MCF 10A (cell line): ENCODE results near the gene STAG1. TPM values are rescaled to one million over a fixed set of nuclear protein-coding genes. Genes with fewer than 3 reads are reported as not detected.
"Not testable (repeated sequence)": the region's sequence is repeated elsewhere in the genome, so short reads cannot be mapped to it uniquely, and the experiment has no call there.

Experiments used
- BruUV-seq: library from RNA; stranded (reverse); fragments of 400-500 nt; replicated peaks from 2 replicates; lab custom pipeline; 2021; lab: Mats Ljungman, UMichigan
- CTCF ChIA-PET: fragments of 300-600 bp; sonication (Branson Sonifier 250); formaldehyde crosslinking; extraction: SDS; loops from one replicate; lab custom pipeline; 2021; ENCODE audit warnings: antibody characterized with exemption, inconsistent platforms; lab: Yijun Ruan, JAX
- POLR2A ChIA-PET: fragments of 300-600, 350-650 bp; sonication (Branson Sonifier 250); formaldehyde crosslinking; extraction: SDS; loops from one replicate; lab custom pipeline; 2020; ENCODE audit warnings: antibody characterized with exemption, inconsistent platforms; lab: Yijun Ruan, JAX
- DNase-seq: peaks from one replicate; pipeline ENCODE4 v3.0.0-alpha.2; 2018; ENCODE audit not compliant: unreplicated experiment
- H3K27ac Mint-ChIP-seq: one replicate; pipeline ENCODE4 v1.8.0; 2022; ENCODE audit warnings: mild to moderate bottlenecking, low read depth, mixed read lengths; ENCODE audit not compliant: unreplicated experiment
- H3K27me3 Mint-ChIP-seq: one replicate; pipeline ENCODE4 v1.8.0; 2022; ENCODE audit warnings: mixed read lengths; ENCODE audit not compliant: insufficient read depth, unreplicated experiment
- H3K36me3 Mint-ChIP-seq: one replicate; pipeline ENCODE4 v1.8.0; 2022; ENCODE audit warnings: mild to moderate bottlenecking, moderate library complexity, mixed read lengths; ENCODE audit not compliant: insufficient read depth, unreplicated experiment
- H3K4me1 Mint-ChIP-seq: one replicate; pipeline ENCODE4 v1.8.0; 2022; ENCODE audit warnings: mixed read lengths; ENCODE audit not compliant: insufficient read depth, unreplicated experiment
- H3K4me3 Mint-ChIP-seq: one replicate; pipeline ENCODE4 v1.8.0; 2022; ENCODE audit warnings: mild to moderate bottlenecking, moderate library complexity, mixed read lengths; ENCODE audit not compliant: unreplicated experiment
- H3K9me3 Mint-ChIP-seq: one replicate; pipeline ENCODE4 v1.8.0; 2022; ENCODE audit warnings: mixed read lengths; ENCODE audit not compliant: unreplicated experiment
- CTCF ChIP-seq: fragments of 200-600 bp; IDR thresholded peaks from one replicate; pipeline ENCODE4 v1.8.0; 2022; ENCODE audit warnings: antibody characterized with exemption, mild to moderate bottlenecking; ENCODE audit not compliant: unreplicated experiment
- intact Hi-C: fragments of 100-400 bp; cut with micrococcal nuclease; formaldehyde crosslinking; loops from 2 replicates; pipeline ENCODE4 v1.14.1; 2022
- total RNA-seq: library from RNA; stranded (reverse); gene quantifications from 2 replicates; pipeline ENCODE4 v1.2.3, GENCODE V29; 2022

Gene STAG1
- total RNA-seq, 1 experiment from 2014 or later, result 34.3 TPM

- ChIA-PET POLR2A (interaction anchor here (0.6 to 1.0 kb wide), 4 partner anchors 12 to 25 kb away, joined by 3 read pairs; no protein-coding TSS in a partner anchor), CTCF (interaction anchor here (0.6 to 1.1 kb wide), 2 partner anchors 10 to 1690 kb away, joined by 3 read pairs; no protein-coding TSS in a partner anchor)
- Mint-ChIP-seq H3K27ac (no peak overlapping the region), H3K9me3 (no peaks in the 10 kb centered on the region), H3K27me3 (no peaks in the 10 kb centered on the region), H3K36me3 (peaks cover 6% of the 10 kb centered on the region), H3K4me3 (no peak overlapping the region), H3K4me1 (no peaks in the 10 kb centered on the region)
- BruUV-seq, result no TSS peak
- no peak for DNase-seq
- TF ChIP-seq CTCF, result no peak
- intact Hi-C loops, result no loop called here
These were observed 100.6 kb downstream of the STAG1 start for GRCh38 chr3:136651581-136651980.

GRCh38 chr3:136650461-136650860 is 101.7 kb downstream of the STAG1 start:
- Mint-ChIP-seq H3K27ac (no peak overlapping the region), H3K4me1 (peaks cover 6% of the 10 kb centered on the region), H3K36me3 (peaks cover 11% of the 10 kb centered on the region), H3K9me3 (no peaks in the 10 kb centered on the region), H3K27me3 (no peaks in the 10 kb centered on the region), H3K4me3 (no peak overlapping the region)
- intact Hi-C loops, result no loop called here
- DNase-seq, result no peak
- POLR2A ChIA-PET, result no interaction called here
- TF ChIP-seq CTCF, result no peak
- CTCF ChIA-PET, result interaction anchor here (0.6 kb wide), 2 partner anchors 364 to 1888 kb away, joined by 4 to 5 read pairs; no protein-coding TSS in a partner anchor
- no TSS peak for BruUV-seq

- POLR2A ChIA-PET, result no interaction called here
- peaks cover 11% of the 10 kb centered on the region for H3K36me3 Mint-ChIP-seq
- no peaks in the 10 kb centered on the region for H3K9me3 Mint-ChIP-seq
- no TSS peak for BruUV-seq
- H3K4me1 Mint-ChIP-seq, result peaks cover 10% of the 10 kb centered on the region
- CTCF ChIA-PET, result no interaction called here
- TF ChIP-seq CTCF, result no peak
- H3K4me3 Mint-ChIP-seq, result no peak overlapping the region
- DNase-seq, result no peak
- no peak overlapping the region for H3K27ac Mint-ChIP-seq
- H3K27me3 Mint-ChIP-seq, result no peaks in the 10 kb centered on the region
- intact Hi-C loops, result no loop called here
These were observed 106.3 kb downstream of the STAG1 start for GRCh38 chr3:136645915-136646314.

- TF ChIP-seq CTCF, result no peak
- H3K27ac Mint-ChIP-seq, result peak overlapping the region; percentile 35
- BruUV-seq, result no TSS peak
- ChIA-PET POLR2A (no interaction called here), CTCF (no interaction called here)
- no peaks in the 10 kb centered on the region for H3K27me3 Mint-ChIP-seq
- peaks cover 11% of the 10 kb centered on the region for H3K36me3 Mint-ChIP-seq
- intact Hi-C loops, result no loop called here
- DNase-seq, result no peak
- peaks cover 14% of the 10 kb centered on the region for H3K4me1 Mint-ChIP-seq
- no peaks in the 10 kb centered on the region for H3K9me3 Mint-ChIP-seq
- H3K4me3 Mint-ChIP-seq, result no peak overlapping the region
These were observed 108.0 kb downstream of the STAG1 start for GRCh38 chr3:136644212-136644611.

- peaks cover 19% of the 10 kb centered on the region for H3K4me1 Mint-ChIP-seq
- H3K27me3 Mint-ChIP-seq, intact Hi-C loops, BruUV-seq, H3K9me3 Mint-ChIP-seq, H3K27ac Mint-ChIP-seq, DNase-seq, H3K4me3 Mint-ChIP-seq: not testable (repeated sequence)
- peaks cover 11% of the 10 kb centered on the region for H3K36me3 Mint-ChIP-seq
- CTCF ChIA-PET, result interaction anchor here (0.6 kb wide), 1 partner anchor 490 kb away, joined by 3 read pairs; no protein-coding TSS in a partner anchor
- POLR2A ChIA-PET, result interaction anchor here (1.2 kb wide), 1 partner anchor 10 kb away, joined by 3 read pairs; no protein-coding TSS in a partner anchor
These were observed 108.8 kb downstream of the STAG1 start for GRCh38 chr3:136643380-136643779.
